Fibroblast of skin of right quadriceps (primary cell): ENCODE measurements around the gene AREG.
A peak's percentile ranks its signal among the peaks of the same experiment; 100 is the strongest.
"Not testable (repeated sequence)": the region's sequence is repeated elsewhere in the genome, so short reads cannot be mapped to it uniquely, and the experiment has no call there.

Experiments
- DNase-seq: peaks from one replicate; pipeline ENCODE4 v3.0.0-alpha.2; 2013

The AREG gene

GRCh38 chr4:74444891-74445642 is at the start of gene AREG:
AREG (plus strand) TSS chr4:74445136; CDS start chr4:74445346, 210 bp downstream.
- DNase-seq = peak; percentile 30

- no peak for DNase-seq
Observed at GRCh38 chr4:74395633-74396032, 49.3 kb upstream of the AREG start.

- DNase-seq = no peak
Observed at GRCh38 chr4:74397748-74398426, 47.0 kb upstream of the AREG start.

- not testable (repeated sequence) for DNase-seq
Observed at GRCh38 chr4:74398894-74399589, 45.9 kb upstream of the AREG start.

GRCh38 chr4:74400395-74400794 is 44.5 kb upstream of the AREG start:
- DNase-seq = no peak

GRCh38 chr4:74402692-74403456 is 42.1 kb upstream of the AREG start:
- no peak for DNase-seq

GRCh38 chr4:74407891-74408290 is 37.0 kb upstream of the AREG start:
- no peak for DNase-seq

GRCh38 chr4:74408639-74409038 is 36.3 kb upstream of the AREG start:
- DNase-seq = peak; percentile 30

- DNase-seq = peak; percentile 39
Observed at GRCh38 chr4:74410272-74410671, 34.7 kb upstream of the AREG start.

- no peak for DNase-seq
Observed at GRCh38 chr4:74412225-74412624, 32.7 kb upstream of the AREG start.

- DNase-seq = no peak
Observed at GRCh38 chr4:74413265-74413664, 31.7 kb upstream of the AREG start.

GRCh38 chr4:74414149-74414809 is 30.7 kb upstream of the AREG start:
- no peak for DNase-seq

GRCh38 chr4:74415602-74416300 is 29.2 kb upstream of the AREG start:
- DNase-seq = peak; percentile 26

GRCh38 chr4:74418063-74418670 is 26.8 kb upstream of the AREG start:
- peak; percentile 87 for DNase-seq

- DNase-seq = no peak
Observed at GRCh38 chr4:74420863-74421262, 24.1 kb upstream of the AREG start.

GRCh38 chr4:74423104-74423503 is 21.8 kb upstream of the AREG start:
- DNase-seq = peak; percentile 11

- DNase-seq = no peak
Observed at GRCh38 chr4:74424111-74424510, 20.8 kb upstream of the AREG start.

- peak; percentile 71 for DNase-seq
Observed at GRCh38 chr4:74426101-74426500, 18.8 kb upstream of the AREG start.

GRCh38 chr4:74428276-74428675 is 16.7 kb upstream of the AREG start:
- peak; percentile 11 for DNase-seq

GRCh38 chr4:74431113-74431826 is 13.7 kb upstream of the AREG start:
- no peak for DNase-seq

- peak; percentile 15 for DNase-seq
Observed at GRCh38 chr4:74433043-74433442, 11.9 kb upstream of the AREG start.
